Fibroblast of villous mesenchyme (primary cell): ENCODE results near the gene NDUFB6. TPM values are rescaled to one million over a fixed set of nuclear protein-coding genes. Genes with fewer than 3 reads are reported as not detected.
A peak's percentile ranks its signal among the peaks of the same experiment; 100 is the strongest.
"Not testable (repeated sequence)": the region's sequence is repeated elsewhere in the genome, so short reads cannot be mapped to it uniquely, and the experiment has no call there.

ENCODE experiments used
- DNase-seq: peaks from one replicate; pipeline ENCODE4 v3.0.0-alpha.2; 2010; ENCODE audit warnings: low read depth
- H3K4me3 ChIP-seq: 2 replicates; pipeline ENCODE4 v1.5.1; 2011; ENCODE audit warnings: low read depth, mild to moderate bottlenecking, low read length
- CTCF ChIP-seq: IDR thresholded peaks from 2 replicates; pipeline ENCODE4 v1.5.1; 2012; ENCODE audit warnings: low read depth, mild to moderate bottlenecking, low read length; ENCODE audit not compliant: insufficient read depth
- total RNA-seq: library from RNA; depleted of rRNA; stranded (reverse); fragments of >200 nt; gene quantifications from 2 replicates; pipeline ENCODE4 v1.2.3, GENCODE V29; 2012

Gene NDUFB6
- total RNA-seq: 35.8 and 43.6 TPM in 2 replicates

- peak within 1 kb of the TSS; percentile 100 for H3K4me3 ChIP-seq
- DNase-seq: peak; percentile 93
- TF ChIP-seq CTCF: no peak
These were observed at the start of gene NDUFB6 for GRCh38 chr9:32572900-32573523. NDUFB6 (minus strand) TSS chr9:32573159; CDS start chr9:32573060, 99 bp downstream.

GRCh38 chr9:32618261-32618660, 45.3 kb upstream of the NDUFB6 start:
- no peak for TF ChIP-seq CTCF
- H3K4me3 ChIP-seq: no peak overlapping the region
- DNase-seq: no peak

DNA sequence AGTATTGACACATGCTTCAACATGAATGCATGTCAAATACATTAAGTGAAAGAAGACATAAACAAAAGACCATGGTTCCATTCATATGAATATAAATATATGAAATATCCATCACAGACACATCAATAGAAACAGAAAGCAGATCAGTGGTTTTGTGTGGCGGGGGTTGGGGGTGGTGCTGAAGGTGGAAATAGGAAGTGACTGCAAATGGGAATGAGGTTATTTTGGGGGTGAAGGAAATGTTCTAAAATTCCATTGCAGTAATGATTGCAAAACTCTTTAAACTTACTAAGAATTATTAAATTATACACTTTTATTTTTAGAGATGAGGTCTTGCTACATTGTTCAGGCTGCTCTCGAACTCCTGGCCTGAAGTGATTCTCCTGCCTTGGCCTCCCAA, 33.9 kb upstream of the NDUFB6 start:
- no peak overlapping the region for H3K4me3 ChIP-seq
- DNase-seq: no peak
- no peak for TF ChIP-seq CTCF

GRCh38 chr9:32603914-32604852, 31.2 kb upstream of the NDUFB6 start:
- no peak for TF ChIP-seq CTCF
- no peak overlapping the region for H3K4me3 ChIP-seq
- DNase-seq: no peak

GRCh38 chr9:32599021-32599420, 26.1 kb upstream of the NDUFB6 start:
- DNase-seq, H3K4me3 ChIP-seq: not testable (repeated sequence)

- H3K4me3 ChIP-seq: no peak overlapping the region
- no peak for TF ChIP-seq CTCF
- no peak for DNase-seq
These were observed 24.0 kb upstream of the NDUFB6 start for GRCh38 chr9:32596936-32597335.

- no peak for DNase-seq
- no peak for TF ChIP-seq CTCF
- H3K4me3 ChIP-seq: no peak overlapping the region
These were observed 23.3 kb upstream of the NDUFB6 start for GRCh38 chr9:32596096-32596865.
